Fibroblast of gingiva (primary cell): Measurements from ENCODE around the gene DEAF1.

Experiments used
- DNase-seq: peaks from one replicate; pipeline ENCODE4 v3.0.0-alpha.2; 2011; ENCODE audit warnings: low read depth

DEAF1 gene

GRCh38 chr11:611001-611996, 83.7 kb downstream of the DEAF1 start:
- no peak for DNase-seq

GRCh38 chr11:610146-610801, 84.7 kb downstream of the DEAF1 start:
- DNase-seq = no peak

- no peak for DNase-seq
These were observed 85.6 kb downstream of the DEAF1 start for GRCh38 chr11:609341-609811.

- DNase-seq = no peak
These were observed 86.2 kb downstream of the DEAF1 start for GRCh38 chr11:608791-609251.

- no peak for DNase-seq
These were observed 86.9 kb downstream of the DEAF1 start for GRCh38 chr11:607971-608659.

- no peak for DNase-seq
These were observed 87.8 kb downstream of the DEAF1 start for GRCh38 chr11:607020-607780.

- DNase-seq = peak; percentile 31
These were observed 88.8 kb downstream of the DEAF1 start for GRCh38 chr11:606245-606644.

- DNase-seq = no peak
These were observed 89.5 kb downstream of the DEAF1 start for GRCh38 chr11:605286-606129.

- DNase-seq = no peak
These were observed 91.9 kb downstream of the DEAF1 start for GRCh38 chr11:603154-603553.

GRCh38 chr11:601573-602245, 93.3 kb downstream of the DEAF1 start:
- no peak for DNase-seq

GRCh38 chr11:598005-598680, 96.9 kb downstream of the DEAF1 start:
- DNase-seq = no peak

GRCh38 chr11:597166-597725, 97.8 kb downstream of the DEAF1 start:
- DNase-seq = no peak

GRCh38 chr11:596374-596773, 98.6 kb downstream of the DEAF1 start:
- no peak for DNase-seq

GRCh38 chr11:595400-595799, 99.6 kb downstream of the DEAF1 start:
- no peak for DNase-seq
